ENCODE data around the gene BHLHE40. TPM values are rescaled to one million over a fixed set of nuclear protein-coding genes. Genes with fewer than 3 reads are reported as not detected.

Gene BHLHE40
- total and polyA plus RNA-seq, 2 of the 13 experiments (the other 11 are each of a cell fraction or from before 2014, with no cell fraction given): 1.8 to 51.0 TPM

DNA sequence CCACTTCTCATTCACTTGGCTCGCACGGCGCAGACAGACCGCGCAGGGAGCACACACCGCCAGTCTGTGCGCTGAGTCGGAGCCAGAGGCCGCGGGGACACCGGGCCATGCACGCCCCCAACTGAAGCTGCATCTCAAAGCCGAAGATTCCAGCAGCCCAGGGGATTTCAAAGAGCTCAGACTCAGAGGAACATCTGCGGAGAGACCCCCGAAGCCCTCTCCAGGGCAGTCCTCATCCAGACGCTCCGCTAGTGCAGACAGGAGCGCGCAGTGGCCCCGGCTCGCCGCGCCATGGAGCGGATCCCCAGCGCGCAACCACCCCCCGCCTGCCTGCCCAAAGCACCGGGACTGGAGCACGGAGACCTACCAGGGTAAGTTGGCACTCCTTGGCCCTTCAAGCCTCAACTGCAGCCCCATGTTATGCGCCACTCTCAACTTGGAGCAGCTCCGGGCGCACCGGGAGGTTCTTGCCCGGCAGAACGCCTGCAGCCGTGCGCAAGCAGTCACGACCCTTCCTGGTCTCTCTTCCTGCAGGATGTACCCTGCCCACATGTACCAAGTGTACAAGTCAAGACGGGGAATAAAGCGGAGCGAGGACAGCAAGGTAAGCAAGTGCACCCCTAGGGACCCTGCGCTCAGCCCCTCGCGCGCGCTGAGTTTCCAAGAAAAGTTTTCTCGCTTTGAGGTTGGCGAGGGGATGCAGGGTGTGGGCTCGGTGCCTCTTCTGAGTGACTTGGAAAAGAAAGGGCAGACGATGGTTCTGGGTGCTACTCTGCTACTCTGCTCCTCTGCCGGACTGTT lies at the start of gene BHLHE40 (continued):
- 0 out of 2 replicates have a peak, but pooled peaks have one; percentile 31 for TF ChIP-seq SNAPC4 (CRISPR knock-in tag; IDR thresholded peaks at IDR 0.05)
- peak; percentile 65; the same call in 1 of the 2 replicates for TF ChIP-seq MIER3 (CRISPR knock-in tag; IDR thresholded peaks at IDR 0.05; ENCODE audit: borderline replicate concordance)
- peak; percentile 24; the same call in 1 of the 2 replicates for TF ChIP-seq SIX1 (CRISPR knock-in tag; IDR thresholded peaks at IDR 0.05; ENCODE audit: borderline replicate concordance)
- TF ChIP-seq, protein P1, sequence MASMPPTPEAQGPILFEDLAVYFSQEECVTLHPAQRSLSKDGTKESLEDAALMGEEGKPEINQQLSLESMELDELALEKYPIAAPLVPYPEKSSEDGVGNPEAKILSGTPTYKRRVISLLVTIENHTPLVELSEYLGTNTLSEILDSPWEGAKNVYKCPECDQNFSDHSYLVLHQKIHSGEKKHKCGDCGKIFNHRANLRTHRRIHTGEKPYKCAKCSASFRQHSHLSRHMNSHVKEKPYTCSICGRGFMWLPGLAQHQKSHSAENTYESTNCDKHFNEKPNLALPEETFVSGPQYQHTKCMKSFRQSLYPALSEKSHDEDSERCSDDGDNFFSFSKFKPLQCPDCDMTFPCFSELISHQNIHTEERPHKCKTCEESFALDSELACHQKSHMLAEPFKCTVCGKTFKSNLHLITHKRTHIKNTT (CRISPR knock-in tag; IDR thresholded peaks at IDR 0.05): 0 out of 2 replicates have a peak, but pooled peaks have one; percentile 62
- TF ChIP-seq ZNF878 (CRISPR knock-in tag; IDR thresholded peaks at IDR 0.05): 0 out of 2 replicates have a peak, but pooled peaks have one; percentile 76
- TF ChIP-seq PLRG1 (conservative IDR thresholded peaks at IDR 0.05): no peak
- TF ChIP-seq RORA (CRISPR knock-in tag; IDR thresholded peaks at IDR 0.05): no peak
- no peak for TF ChIP-seq ZNF326 (CRISPR knock-in tag; IDR thresholded peaks at IDR 0.05; ENCODE audit: borderline replicate concordance)
- TF ChIP-seq DR1 (CRISPR knock-in tag; IDR thresholded peaks at IDR 0.05): no peak
- TF ChIP-seq PITX1 (CRISPR knock-in tag; IDR thresholded peaks at IDR 0.05): 0 out of 2 replicates have a peak, but pooled peaks have one; percentile 4
- TF ChIP-seq BORCS8-MEF2B (CRISPR knock-in tag; IDR thresholded peaks at IDR 0.05): 0 out of 2 replicates have a peak, but pooled peaks have one; percentile 8
- TF ChIP-seq ZNF33B (CRISPR knock-in tag; IDR thresholded peaks at IDR 0.05): 0 out of 2 replicates have a peak, but pooled peaks have one; percentile 27
- TF ChIP-seq ZNF839 (CRISPR knock-in tag; IDR thresholded peaks at IDR 0.05; ENCODE audit: borderline replicate concordance): 0 out of 2 replicates have a peak, but pooled peaks have one; percentile 12
- peak; percentile 94 for TF ChIP-seq BRD4 (CRISPR knock-in tag; IDR thresholded peaks at IDR 0.05)
- no peak for TF ChIP-seq TCF12 (IDR thresholded peaks at IDR 0.05)
- no peak for TF ChIP-seq TCF12 (CRISPR knock-in tag; IDR thresholded peaks at IDR 0.05)
- TF ChIP-seq ZNF292 (CRISPR knock-in tag; IDR thresholded peaks at IDR 0.05; ENCODE audit: borderline replicate concordance, low read depth): peak; percentile 15
- TF ChIP-seq, protein P2, sequence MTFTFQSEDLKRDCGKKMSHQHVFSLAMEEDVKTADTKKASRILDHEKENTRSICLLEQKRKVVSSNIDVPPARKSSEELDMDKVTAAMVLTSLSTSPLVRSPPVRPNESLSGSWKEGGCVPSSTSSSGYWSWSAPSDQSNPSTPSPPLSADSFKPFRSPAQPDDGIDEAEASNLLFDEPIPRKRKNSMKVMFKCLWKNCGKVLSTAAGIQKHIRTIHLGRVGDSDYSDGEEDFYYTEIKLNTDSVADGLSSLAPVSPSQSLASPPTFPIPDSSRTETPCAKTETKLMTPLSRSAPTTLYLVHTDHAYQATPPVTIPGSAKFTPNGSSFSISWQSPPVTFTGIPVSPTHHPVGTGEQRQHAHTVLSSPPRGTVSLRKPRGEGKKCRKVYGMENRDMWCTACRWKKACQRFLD (CRISPR knock-in tag; IDR thresholded peaks at IDR 0.05; ENCODE audit: borderline replicate concordance): peak; percentile 82; the same call in 1 of the 2 replicates
- no peak for TF ChIP-seq ATF3 (CRISPR knock-in tag; IDR thresholded peaks at IDR 0.05)
- 0 out of 4 replicates have a peak, but pooled peaks of 1 of the 2 experiments have one; percentile 46 for TF ChIP-seq ATF4 (CRISPR knock-in tag; IDR thresholded peaks at IDR 0.05)
